Right atrium auricular region (tissue), 2 donors: ENCODE results near the gene CYP2W1. TPM values are rescaled to one million over a fixed set of nuclear protein-coding genes. Genes with fewer than 3 reads are reported as not detected.

Experiments
- DNase-seq: peaks from one replicate; pipeline ENCODE4 v3.0.0-alpha.2; 2019; ENCODE audit warnings: low spot score
- H3K27ac ChIP-seq, 2 donors: fragments of 200-600 bp; sonication (generic); 1 replicate in 1 of 2; 2 replicates in 1 of 2; pipeline ENCODE4 v1.5.1; 2016 to 2019
- H3K27me3 ChIP-seq, 2 donors: fragments of 200-600 bp; sonication (generic); one replicate each; pipeline versions ENCODE4 v1.5.1 to v1.6.0; 2017 to 2019
- H3K36me3 ChIP-seq: fragments of 200-600 bp; sonication (generic); one replicate; pipeline ENCODE4 v1.5.1; 2016
- H3K4me1 ChIP-seq, 2 donors: fragments of 200-600 bp; sonication (generic); one replicate each; pipeline versions ENCODE4 v1.5.1 to v1.6.0; 2017 to 2019
- H3K4me3 ChIP-seq, 2 donors: fragments of 200-600 bp; sonication (generic); 1 replicate in 1 of 2; 2 replicates in 1 of 2; pipeline ENCODE4 v1.5.1; 2017 to 2019; ENCODE audit warnings: mild to moderate bottlenecking in 1 of 2, moderate library complexity in 1 of 2
- H3K9me3 ChIP-seq, 2 donors: fragments of 200-600 bp; sonication (generic); one replicate each; pipeline ENCODE4 v1.5.1; 2019
- CTCF ChIP-seq, 2 donors: fragments of 200-600 bp; sonication (generic); IDR thresholded peaks; one replicate each; pipeline ENCODE4 v1.5.1; 2019; ENCODE audit warnings: antibody characterized with exemption in 2 of 2
- total RNA-seq, 2 donors: library from RNA; depleted of rRNA; stranded (reverse); fragments of >200 nt; gene quantifications; one replicate each; pipeline ENCODE4 v1.1.0, GENCODE V29; 2016

The CYP2W1 gene
- total RNA-seq, 2 donors from 2014 or later, result not detected

- Histone ChIP-seq H3K4me3 (no peak overlapping the region), H3K4me1 (peaks cover 0 to 9% of the 10 kb centered on the region in 2 donors), H3K9me3 (no peaks in the 10 kb centered on the region), H3K27me3 (no peaks in the 10 kb centered on the region), H3K36me3 (peaks cover 2% of the 10 kb centered on the region), H3K27ac (no peak overlapping the region)
- TF ChIP-seq CTCF (IDR thresholded peaks at IDR 0.05), result no peak
- no peak for DNase-seq
These were observed 31.7 kb downstream of the CYP2W1 start for GRCh38 chr7:1014681-1015080.

- Histone ChIP-seq H3K4me1 (peaks cover 0 to 9% of the 10 kb centered on the region in 2 donors), H3K27me3 (no peaks in the 10 kb centered on the region), H3K9me3 (no peaks in the 10 kb centered on the region), H3K36me3 (no peaks in the 10 kb centered on the region), H3K27ac (no peak overlapping the region), H3K4me3 (no peak overlapping the region)
- DNase-seq, result no peak
- TF ChIP-seq CTCF (IDR thresholded peaks at IDR 0.05), result no peak
These were observed 32.5 kb downstream of the CYP2W1 start for GRCh38 chr7:1015196-1016121.

GRCh38 chr7:1016577-1017531 lies 33.9 kb downstream of the CYP2W1 start:
- no peaks in the 10 kb centered on the region for H3K9me3 ChIP-seq
- no peaks in the 10 kb centered on the region for H3K27me3 ChIP-seq
- DNase-seq, result no peak
- no peak overlapping the region for H3K4me3 ChIP-seq
- H3K27ac ChIP-seq, result no peak overlapping the region
- H3K36me3 ChIP-seq, result no peaks in the 10 kb centered on the region
- no peak for TF ChIP-seq CTCF (IDR thresholded peaks at IDR 0.05)
- peaks cover 0 to 9% of the 10 kb centered on the region in 2 donors for H3K4me1 ChIP-seq

GRCh38 chr7:1017586-1018333 lies 34.8 kb downstream of the CYP2W1 start:
- DNase-seq, result no peak
- TF ChIP-seq CTCF (IDR thresholded peaks at IDR 0.05), result no peak
- H3K27ac ChIP-seq, result no peak overlapping the region
- no peaks in the 10 kb centered on the region for H3K27me3 ChIP-seq
- no peak overlapping the region for H3K4me3 ChIP-seq
- H3K36me3 ChIP-seq, result no peaks in the 10 kb centered on the region
- H3K9me3 ChIP-seq, result no peaks in the 10 kb centered on the region
- peaks cover 0 to 9% of the 10 kb centered on the region in 2 donors for H3K4me1 ChIP-seq

- Histone ChIP-seq H3K9me3 (no peaks in the 10 kb centered on the region), H3K4me3 (no peak overlapping the region), H3K36me3 (no peaks in the 10 kb centered on the region), H3K27ac (no peak overlapping the region), H3K27me3 (no peaks in the 10 kb centered on the region), H3K4me1 (peaks cover 0 to 9% of the 10 kb centered on the region in 2 donors)
- TF ChIP-seq CTCF (IDR thresholded peaks at IDR 0.05), result no peak
- DNase-seq, result no peak
These were observed 35.3 kb downstream of the CYP2W1 start for GRCh38 chr7:1018334-1018695.
